IMR-90 (cell line): ENCODE data around the gene NEURL1B. TPM values are rescaled to one million over a fixed set of nuclear protein-coding genes. Genes with fewer than 3 reads are reported as not detected.

Source experiments
- ATAC-seq: fragments of 200-7000 bp; cut with Tn5 transposase; 2 replicates; pipeline ENCODE4 v1.9.1; 2020; ENCODE audit warnings: low read depth, mild to moderate bottlenecking, moderate library complexity
- BruUV-seq: library from RNA; stranded (reverse); fragments of 400-500 nt; replicated peaks from 2 replicates; lab custom pipeline; 2021; lab: Mats Ljungman, UMichigan
- CTCF ChIA-PET: fragments of 300-600 bp; formaldehyde crosslinking; extraction: SDS; loops from one replicate; lab custom pipeline; 2021; ENCODE audit warnings: antibody characterized with exemption; lab: Yijun Ruan, JAX
- POLR2A ChIA-PET: fragments of 300-600 bp; sonication (Branson Sonifier 250); formaldehyde crosslinking; loops from one replicate; lab custom pipeline; 2022; ENCODE audit warnings: antibody characterized with exemption; ENCODE audit not compliant: unreplicated experiment; lab: Charles Lee
- DNase-seq: peaks from one replicate; pipeline ENCODE4 v3.0.0; 2013
- H2AFZ ChIP-seq: replicated peaks from 2 replicates; pipeline ENCODE3; 2013; ENCODE audit warnings: low read length, mild to moderate bottlenecking; ENCODE audit not compliant: poor library complexity
- H2AK5ac ChIP-seq: 2 replicates; pipeline ENCODE4 v1.6.1; 2013; ENCODE audit warnings: low read depth, low read length, inconsistent platforms
- H2AK9ac ChIP-seq: replicated peaks from 2 replicates; pipeline ENCODE3; 2013; ENCODE audit warnings: mild to moderate bottlenecking, low read depth, low read length, moderate library complexity; ENCODE audit not compliant: poor library complexity
- H2BK120ac ChIP-seq: 2 replicates; pipeline ENCODE4 v1.6.1; 2013; ENCODE audit warnings: low read depth, low read length, inconsistent platforms
- H2BK15ac ChIP-seq: 3 replicates; pipeline ENCODE4 v1.6.1; 2013; ENCODE audit warnings: low read depth, low read length, inconsistent platforms
- H2BK20ac ChIP-seq: 2 replicates; pipeline ENCODE4 v1.6.1; 2013; ENCODE audit warnings: low read depth, mild to moderate bottlenecking, inconsistent platforms, low read length, moderate library complexity
- H2BK5ac ChIP-seq: 2 replicates; pipeline ENCODE4 v1.6.1; 2013; ENCODE audit warnings: mild to moderate bottlenecking, low read depth, low read length, inconsistent platforms; ENCODE audit not compliant: poor library complexity, severe bottlenecking
- H3K14ac ChIP-seq: replicated peaks from 2 replicates; pipeline ENCODE4 v1.6.1; 2013; ENCODE audit warnings: low read depth, low read length, inconsistent platforms
- H3K18ac ChIP-seq: 2 replicates; pipeline ENCODE4 v1.6.1; 2013; ENCODE audit warnings: low read depth, low read length, control low read depth
- H3K23ac ChIP-seq: 2 replicates; pipeline ENCODE4 v1.6.1; 2013; ENCODE audit warnings: low read depth, low read length, inconsistent platforms
- H3K27ac ChIP-seq: 2 replicates; pipeline ENCODE4 v1.5.1; 2013; ENCODE audit warnings: mild to moderate bottlenecking, control low read depth, low read length; ENCODE audit not compliant: insufficient read depth
- H3K27me3 ChIP-seq: 2 replicates; pipeline ENCODE4 v1.6.1; 2013; ENCODE audit warnings: low read length; ENCODE audit not compliant: control insufficient read depth, insufficient read depth
- H3K36me3 ChIP-seq: 2 replicates; pipeline ENCODE4 v1.6.1; 2013; ENCODE audit warnings: low read length, mixed read lengths; ENCODE audit not compliant: control insufficient read depth, insufficient read depth
- H3K4ac ChIP-seq: 2 replicates; pipeline ENCODE4 v1.6.1; 2013; ENCODE audit warnings: low read depth, low read length, inconsistent platforms
- H3K4me1 ChIP-seq: 2 replicates; pipeline ENCODE4 v1.6.1; 2013; ENCODE audit warnings: low read length, mixed read lengths; ENCODE audit not compliant: control insufficient read depth, insufficient read depth
- H3K4me2 ChIP-seq: 2 replicates; pipeline ENCODE4 v1.6.1; 2013; ENCODE audit warnings: low read depth, mild to moderate bottlenecking, control low read depth, low read length, moderate library complexity
- H3K4me3 ChIP-seq: 2 replicates; pipeline ENCODE4 v1.5.1; 2013; ENCODE audit warnings: low read depth, mild to moderate bottlenecking, control low read depth, low read length, moderate library complexity; ENCODE audit not compliant: insufficient read depth
- H3K56ac ChIP-seq: 2 replicates; pipeline ENCODE4 v1.6.1; 2013; ENCODE audit warnings: low read length, inconsistent platforms; ENCODE audit not compliant: insufficient read depth; ENCODE audit errors: extremely low read depth
- H3K79me1 ChIP-seq, 2 experiments: 2 replicates each; pipeline ENCODE4 v1.6.1; 2013; ENCODE audit warnings: low read length in 2 of 2, inconsistent platforms in 1 of 2, low read depth in 1 of 2
- H3K9ac ChIP-seq: 2 replicates; pipeline ENCODE4 v1.6.1; 2013; ENCODE audit warnings: low read depth, low read length, control low read depth
- H3K9me1 ChIP-seq: 2 replicates; pipeline ENCODE4 v1.6.1; 2013; ENCODE audit warnings: low read length, inconsistent platforms; ENCODE audit not compliant: insufficient read depth
- H3K9me3 ChIP-seq: 2 replicates; pipeline ENCODE4 v1.6.1; 2013; ENCODE audit warnings: low read length; ENCODE audit not compliant: control insufficient read depth, insufficient read depth
- H4K20me1 ChIP-seq: 2 replicates; pipeline ENCODE4 v1.6.1; 2013; ENCODE audit warnings: low read length, inconsistent platforms; ENCODE audit not compliant: insufficient read depth
- H4K5ac ChIP-seq: 2 replicates; pipeline ENCODE4 v1.6.1; 2013; ENCODE audit warnings: mild to moderate bottlenecking, low read depth, low read length, control low read depth
- H4K8ac ChIP-seq, 2 experiments: 2 replicates each; pipeline ENCODE4 v1.6.1; 2013; ENCODE audit warnings: low read depth in 2 of 2, low read length in 2 of 2, control low read depth in 1 of 2, inconsistent platforms in 1 of 2
- H4K91ac ChIP-seq: 2 replicates; pipeline ENCODE4 v1.6.1; 2013; ENCODE audit warnings: low read depth, low read length, inconsistent platforms; ENCODE audit not compliant: insufficient read depth
- CEBPB ChIP-seq: IDR thresholded peaks from 2 replicates; pipeline ENCODE4 v1.6.1; 2012; ENCODE audit warnings: low read depth, low read length, improper control_type of control experiment
- FOS ChIP-seq: fragments of 150-350 bp; IDR thresholded peaks from 2 replicates; pipeline ENCODE4 v1.6.1; 2016; ENCODE audit warnings: low read depth, low read length
- MAZ ChIP-seq: IDR thresholded peaks from 2 replicates; pipeline ENCODE4 v1.6.1; 2012; ENCODE audit warnings: low read depth, mild to moderate bottlenecking, low read length, improper control_type of control experiment, moderate library complexity, borderline replicate concordance
- NFE2L2 ChIP-seq: fragments of 150-350 bp; IDR thresholded peaks from 2 replicates; pipeline ENCODE4 v1.6.1; 2016; ENCODE audit warnings: low read depth, mild to moderate bottlenecking, low read length
- POLR2A ChIP-seq: IDR thresholded peaks from 2 replicates; pipeline ENCODE4 v1.6.1; 2012; ENCODE audit warnings: mild to moderate bottlenecking, low read depth, low read length
- RAD21 ChIP-seq: IDR thresholded peaks from 2 replicates; pipeline ENCODE4 v1.6.1; 2012; ENCODE audit warnings: low read length, improper control_type of control experiment
- WGBS, 2 experiments: methylation state at CpG; one replicate each; pipeline versions ENCODE4 v1.1.5 to v1.1.7; 2013; ENCODE audit warnings: missing lambda C conversion rate in 2 of 2; ENCODE audit not compliant: insufficient read length in 1 of 2; ENCODE audit errors: extremely low coverage in 2 of 2; 5-methylcytosine and 5-hydroxymethylcytosine counted together
- dilution Hi-C: fragments of 300-500 bp; cut with HindIII; formaldehyde crosslinking; loops from one replicate; pipeline ENCODE4 v1.14.3; 2018; ENCODE audit warnings: low sequenced_read_pairs; ENCODE audit not compliant: unreplicated experiment
- in situ Hi-C: fragments of 300-500 bp; cut with MboI; formaldehyde crosslinking; loops from 3 replicates; pipeline ENCODE4 v1.14.3; 2019; ENCODE audit warnings: low sequenced_read_pairs, inconsistent platforms, mixed read lengths
- intact Hi-C: fragments of 100-400 bp; cut with micrococcal nuclease; formaldehyde crosslinking; loops from 2 replicates; pipeline ENCODE4 v1.10.0; 2022
- polyA plus RNA-seq, 3 experiments: library from polyadenylated mRNA; depleted of rRNA; stranded (reverse); fragments of >200 nt; gene quantifications; 2 replicates each; pipeline ENCODE4 v1.2.3, GENCODE V29; 2012; ENCODE audit warnings: low replicate concordance in 1 of 3
- total RNA-seq: library from RNA; depleted of rRNA; stranded (reverse); fragments of >200 nt; gene quantifications from 2 replicates; pipeline ENCODE4 v1.2.3, GENCODE V29; 2012

The NEURL1B gene
- total and polyA plus RNA-seq, 2 of the 4 experiments (the other 2 are of a cell fraction) = 1.8 to 2.8 TPM

DNA sequence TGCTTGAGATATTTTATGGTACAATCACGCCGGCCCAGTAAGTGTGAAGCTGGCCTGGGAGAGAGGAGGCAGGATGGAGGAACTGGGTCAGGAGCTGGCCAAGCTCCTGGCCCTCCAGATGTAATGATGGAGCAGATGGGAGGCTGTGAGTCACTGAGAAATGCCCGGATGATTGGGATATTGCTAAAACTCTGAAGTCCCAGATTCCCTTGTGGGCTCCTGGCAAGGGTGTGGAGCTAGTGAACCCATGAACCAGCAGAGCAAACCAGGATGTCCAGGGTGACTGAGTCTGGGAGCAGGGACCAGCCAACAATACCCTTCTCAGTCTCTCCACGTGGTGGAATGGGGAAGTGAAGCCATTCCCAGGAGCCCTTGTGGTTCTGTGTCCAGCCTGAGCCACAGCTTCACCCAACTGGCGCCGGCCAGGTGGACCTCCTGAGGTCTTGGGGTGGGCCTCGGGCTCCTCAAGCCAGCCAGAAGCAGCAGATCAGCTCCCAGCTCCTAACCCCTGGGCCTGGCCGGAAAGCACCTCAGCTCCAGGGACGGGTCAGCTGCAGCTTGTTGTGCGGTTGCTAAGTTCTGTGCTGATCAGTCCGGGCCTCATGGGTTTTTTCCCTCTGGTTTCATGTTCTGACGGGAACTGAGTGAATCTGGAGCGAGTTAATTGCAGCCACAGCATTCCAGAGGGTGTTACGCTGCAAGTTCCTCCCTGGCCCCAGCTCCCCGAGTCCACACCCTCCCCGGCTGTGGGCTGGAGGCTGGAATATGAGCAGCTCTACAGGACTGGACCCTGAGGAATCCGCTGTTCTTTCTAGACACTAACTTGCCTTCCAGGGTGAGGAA is 92.3 kb downstream of the NEURL1B start:
- dilution Hi-C loops = no loop called here

More for the DNA sequence above, 92.3 kb downstream of the NEURL1B start:
- WGBS, 2 experiments = 61% methylated on average over 6 of the region's 17 CpGs; no CpG with 5 or more reads in 1 of the 2 experiments
- Histone ChIP-seq H3K4ac (peak overlapping the region; percentile 91), H4K91ac (peak overlapping the region; percentile 90), H3K9ac (0 out of 2 replicates have a peak overlapping the region, but pooled peaks have one; percentile 5), H2AFZ (peak overlapping the region; percentile 93), H3K4me3 (no peak overlapping the region), H2AK9ac (peak overlapping the region; percentile 92), H4K20me1 (no peaks in the 10 kb centered on the region), H3K79me1 (no peaks in the 10 kb centered on the region; a peak in 1 of 4 replicates), H3K23ac (peak overlapping the region; percentile 67), H3K27ac (peak overlapping the region; percentile 51), H3K56ac (no peak overlapping the region), H2BK20ac (peak overlapping the region; percentile 67), H3K4me1 (peaks cover 18% of the 10 kb centered on the region), H3K9me3 (no peaks in the 10 kb centered on the region), H2AK5ac (peak overlapping the region; percentile 86), H2BK120ac (peak overlapping the region; percentile 90), H4K5ac (peak overlapping the region; percentile 81), H3K4me2 (0 out of 2 replicates have a peak overlapping the region, but pooled peaks have one; percentile 16), H3K14ac (peak overlapping the region; percentile 80), H2BK5ac (peak overlapping the region; percentile 64), H3K36me3 (no peaks in the 10 kb centered on the region), H4K8ac (peak overlapping the region; percentile 67 to 97), H2BK15ac (peak overlapping the region; percentile 74; the same call in 1 of the 3 replicates), H3K18ac (peak overlapping the region; percentile 64), H3K27me3 (no peaks in the 10 kb centered on the region), H3K9me1 (0 out of 2 replicates have a peak, but pooled peaks cover 18% of the 10 kb centered on the region)
- TF ChIP-seq FOS = peak; percentile 16; the same call in 1 of the 2 replicates
- TF ChIP-seq MAZ = 0 out of 2 replicates have a peak, but pooled peaks have one; percentile 58
- no peak; the same call in 1 of the 2 replicates for TF ChIP-seq RAD21
- TF ChIP-seq CEBPB = peak; percentile 29; the same call in 1 of the 2 replicates
- peak; percentile 45; the same call in 1 of the 2 replicates for TF ChIP-seq POLR2A
- no peak for TF ChIP-seq NFE2L2
- no TSS peak for BruUV-seq
- ATAC-seq = peak; percentile 89
- intact Hi-C loops (loop anchor here (5.0 kb wide), 1 partner anchor 34 kb away; no protein-coding TSS in a partner anchor), in situ Hi-C loops (no loop called here)
- CTCF ChIA-PET = interaction anchor here (0.9 to 1.0 kb wide), 2 partner anchors 17 to 18 kb away, joined by 4 read pairs; no protein-coding TSS in a partner anchor
- DNase-seq = peak; percentile 90
- POLR2A ChIA-PET = interaction anchor here (1.0 kb wide), 1 partner anchor 37 kb away, joined by 3 read pairs; the partner anchor contains the start of gene DUSP1
